Thoracic aorta (tissue), 2 donors: ENCODE data around the gene PTPRS. TPM values are rescaled to one million over a fixed set of nuclear protein-coding genes. Genes with fewer than 3 reads are reported as not detected.

Source experiments
- ATAC-seq: fragments of 150-250 bp; one replicate; pipeline ENCODE4 v1.8.0; 2017; ENCODE audit warnings: low read depth; ENCODE audit not compliant: insufficient number of reproducible peaks, low FRiP score
- DNase-seq: peaks from one replicate; pipeline ENCODE4 v3.0.0-alpha.2; 2020; ENCODE audit warnings: low spot score
- H3K27ac ChIP-seq, 2 donors: fragments of 200-600 bp; sonication (generic); 1 replicate in 1 of 2; 2 replicates in 1 of 2; pipeline ENCODE4 v1.5.1; 2016; ENCODE audit warnings: mild to moderate bottlenecking in 2 of 2, moderate library complexity in 2 of 2
- H3K27me3 ChIP-seq: fragments of 200-600 bp; sonication (generic); replicated peaks from 2 replicates; pipeline ENCODE4 v1.6.0; 2016; ENCODE audit warnings: mild to moderate bottlenecking; ENCODE audit not compliant: insufficient read depth
- H3K36me3 ChIP-seq: fragments of 200-600 bp; sonication (generic); one replicate; pipeline ENCODE4 v1.5.1; 2016
- H3K4me1 ChIP-seq, 2 donors: fragments of 200-600 bp; sonication (generic); 1 replicate in 1 of 2; 2 replicates in 1 of 2; pipeline versions ENCODE4 v1.5.1 to v1.6.0; 2016; ENCODE audit warnings: low read depth in 2 of 2, mild to moderate bottlenecking in 1 of 2; ENCODE audit not compliant: control insufficient read depth in 1 of 2
- H3K4me3 ChIP-seq: fragments of 200-600 bp; sonication (generic); 2 replicates; pipeline ENCODE4 v1.5.1; 2016; ENCODE audit warnings: mild to moderate bottlenecking
- H3K9me3 ChIP-seq: fragments of 200-600 bp; sonication (generic); 2 replicates; pipeline ENCODE4 v1.5.1; 2016
- CTCF ChIP-seq: fragments of 200-600 bp; sonication (generic); IDR thresholded peaks from one replicate; pipeline ENCODE4 v1.5.1; 2019; ENCODE audit warnings: antibody characterized with exemption
- total RNA-seq, 2 donors: library from RNA; depleted of rRNA; stranded (reverse); fragments of >200 nt; gene quantifications; one replicate each; pipeline versions ENCODE4 v1.1.0 to v1.2.3, GENCODE V29; 2016

The PTPRS gene
- total RNA-seq, 2 donors from 2014 or later: 272 to 356 TPM

GRCh38 chr19:5334824-5335500 lies 5.7 kb downstream of the PTPRS start:
- no peak for TF ChIP-seq CTCF
- Histone ChIP-seq H3K9me3 (no peaks in the 10 kb centered on the region), H3K27me3 (peaks cover 19% of the 10 kb centered on the region), H3K4me3 (no peak overlapping the region), H3K27ac (no peak overlapping the region), H3K36me3 (no peaks in the 10 kb centered on the region), H3K4me1 (peaks cover 10 to 15% of the 10 kb centered on the region in 2 donors)
- DNase-seq (no peak), ATAC-seq (no peak)

GRCh38 chr19:5334366-5334739 lies 6.3 kb downstream of the PTPRS start:
- no peaks in the 10 kb centered on the region for H3K36me3 ChIP-seq
- H3K4me1 ChIP-seq: peaks cover 4 to 9% of the 10 kb centered on the region in 2 donors
- no peaks in the 10 kb centered on the region for H3K9me3 ChIP-seq
- TF ChIP-seq CTCF: no peak
- no peak for ATAC-seq
- H3K27me3 ChIP-seq: peaks cover 15% of the 10 kb centered on the region
- no peak for DNase-seq
- H3K27ac ChIP-seq: no peak overlapping the region
- H3K4me3 ChIP-seq: no peak overlapping the region

DNA sequence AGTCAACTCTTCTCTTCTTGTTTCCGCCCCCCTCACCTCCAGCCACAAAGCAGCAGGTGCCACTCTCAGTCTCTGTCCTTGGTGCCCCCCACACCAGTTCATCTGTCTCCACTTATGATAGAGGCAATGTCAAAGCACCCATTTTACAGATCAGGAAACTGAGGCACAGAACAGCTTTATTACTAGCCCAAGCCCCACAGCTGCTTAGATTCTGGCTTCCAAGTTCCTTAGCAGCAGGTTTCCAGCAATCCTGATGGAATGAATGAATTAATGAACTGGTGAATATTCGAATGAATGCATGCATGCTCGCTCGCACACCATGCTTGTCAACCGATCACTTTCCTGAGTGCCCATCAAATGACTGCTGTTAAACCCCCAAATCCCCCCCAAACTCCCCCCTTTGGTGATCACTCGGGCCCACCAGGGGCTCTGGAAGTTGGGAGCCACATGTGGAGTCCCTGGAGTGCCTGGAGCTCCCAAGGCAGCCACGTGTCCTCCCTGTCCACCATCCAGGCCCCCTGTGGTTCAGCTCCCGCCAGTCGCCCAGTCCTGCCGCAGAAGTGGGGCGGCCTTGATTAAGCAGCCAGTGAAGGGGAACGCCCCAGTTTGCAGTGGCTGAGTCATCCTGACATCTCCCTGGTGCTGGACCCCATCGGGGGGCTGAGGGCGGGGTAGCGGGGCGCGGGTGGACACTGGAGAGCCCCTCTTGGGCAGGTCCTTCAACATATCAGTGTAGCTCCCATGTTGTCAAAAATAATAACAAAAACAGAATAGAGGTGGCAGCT lies 6.8 kb downstream of the PTPRS start:
- H3K4me3 ChIP-seq: no peak overlapping the region
- H3K27ac ChIP-seq: no peak overlapping the region
- no peaks in the 10 kb centered on the region for H3K9me3 ChIP-seq
- peaks cover 0 to 4% of the 10 kb centered on the region in 2 donors for H3K4me1 ChIP-seq
- no peak for DNase-seq
- no peaks in the 10 kb centered on the region for H3K36me3 ChIP-seq
- peaks cover 9% of the 10 kb centered on the region for H3K27me3 ChIP-seq
- no peak for TF ChIP-seq CTCF
- ATAC-seq: no peak

DNA sequence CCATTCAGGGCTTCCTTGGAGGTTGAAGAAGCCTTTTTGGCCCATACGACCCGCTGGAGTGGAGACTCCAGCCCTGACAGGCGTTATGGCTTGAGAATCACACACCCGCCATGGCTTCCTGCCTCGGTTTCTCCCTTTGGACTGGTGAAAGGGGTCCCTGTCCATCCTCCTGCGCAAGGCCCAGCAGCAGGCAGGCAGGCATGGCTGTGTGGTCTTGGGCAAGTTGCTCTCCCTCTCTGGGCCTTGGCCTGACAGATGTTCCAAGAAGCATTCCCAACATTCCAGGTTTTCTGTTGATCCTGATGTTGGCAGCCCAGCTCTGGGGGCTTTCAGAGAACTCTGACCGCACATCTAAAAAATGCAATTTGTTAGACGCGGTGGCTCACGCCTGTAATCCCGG lies 8.1 kb downstream of the PTPRS start:
- TF ChIP-seq CTCF: no peak

GRCh38 chr19:5331790-5332189 lies 8.8 kb downstream of the PTPRS start:
- Histone ChIP-seq H3K27me3 (no peaks in the 10 kb centered on the region), H3K36me3 (no peaks in the 10 kb centered on the region), H3K4me3 (no peak overlapping the region), H3K27ac (no peak overlapping the region), H3K4me1 (no peaks in the 10 kb centered on the region), H3K9me3 (no peaks in the 10 kb centered on the region)
- ATAC-seq: no peak
- TF ChIP-seq CTCF: no peak
- DNase-seq: no peak

More for the DNA sequence above, 8.1 kb downstream of the PTPRS start:
- no peak for ATAC-seq
- H3K4me3 ChIP-seq: no peak overlapping the region
- H3K27me3 ChIP-seq: no peaks in the 10 kb centered on the region
- H3K4me1 ChIP-seq: no peaks in the 10 kb centered on the region
- no peak overlapping the region for H3K27ac ChIP-seq
- no peaks in the 10 kb centered on the region for H3K36me3 ChIP-seq
- H3K9me3 ChIP-seq: no peaks in the 10 kb centered on the region
- DNase-seq: no peak
